Eye (tissue), 1 donor: Measurements from ENCODE around the gene EFCAB6.
"Not testable (repeated sequence)": the region's sequence is repeated elsewhere in the genome, so short reads cannot be mapped to it uniquely, and the experiment has no call there.

Experiments
- DNase-seq: peaks from one replicate; pipeline ENCODE4 v3.0.0-alpha.2; 2015

Gene EFCAB6

DNA sequence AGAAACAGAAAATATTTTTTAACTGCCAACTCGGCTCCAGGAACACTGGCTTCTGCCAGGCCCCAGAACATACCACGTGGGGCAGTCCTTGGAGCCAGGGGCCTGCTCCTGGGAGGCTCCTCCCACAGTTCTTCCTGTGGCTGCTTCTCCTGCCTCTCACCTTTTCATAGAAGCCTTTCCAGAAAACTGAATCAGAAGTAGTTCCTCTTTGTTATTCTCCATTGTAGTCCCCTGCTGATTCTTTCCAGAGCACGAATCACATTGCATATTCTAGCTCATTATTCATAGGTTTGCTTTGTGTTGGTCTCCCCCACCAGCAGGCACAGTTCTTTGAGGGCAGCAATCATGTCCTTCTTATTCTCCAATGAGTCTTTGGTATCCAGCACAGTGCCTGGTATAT is 106.0 kb downstream of the EFCAB6 start:
- DNase-seq, result no peak

DNA sequence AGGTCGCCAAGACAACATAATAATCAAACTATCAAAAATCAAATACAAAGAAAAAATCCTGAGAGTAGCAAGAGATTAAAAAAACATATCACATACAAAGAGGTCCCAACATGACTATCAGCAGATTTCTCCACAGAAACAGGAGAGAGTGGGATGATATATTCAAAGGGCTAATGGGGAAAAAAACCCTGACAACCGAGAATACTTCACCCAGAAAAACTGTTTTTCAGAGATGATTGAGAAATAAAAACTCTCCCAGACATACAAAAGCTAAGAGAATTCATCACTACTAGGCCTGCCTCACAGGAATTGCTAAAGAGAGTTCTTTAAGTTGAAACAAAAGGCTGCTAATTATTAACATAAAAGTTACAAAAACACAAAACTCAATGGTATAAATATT is 108.1 kb downstream of the EFCAB6 start:
- DNase-seq, result no peak

DNA sequence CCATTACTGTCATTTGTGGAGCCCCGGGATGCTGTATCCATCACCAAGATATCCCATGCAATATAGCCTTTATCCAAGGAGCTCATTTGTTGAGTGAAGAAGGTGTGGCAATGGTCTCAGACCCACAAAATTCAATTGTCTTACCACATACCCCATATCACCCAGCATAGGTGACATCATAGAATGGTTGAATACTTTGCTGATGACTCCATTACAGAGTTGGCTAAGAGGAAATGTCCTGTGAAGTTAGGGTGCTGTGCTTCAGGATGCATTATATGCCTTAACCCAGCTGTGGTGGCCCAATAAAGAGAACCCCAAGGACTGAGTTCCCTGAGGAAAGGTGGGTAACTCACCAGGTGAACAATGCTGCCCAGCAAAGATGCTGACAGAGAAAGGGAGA is 113.7 kb downstream of the EFCAB6 start:
- no peak for DNase-seq

DNA sequence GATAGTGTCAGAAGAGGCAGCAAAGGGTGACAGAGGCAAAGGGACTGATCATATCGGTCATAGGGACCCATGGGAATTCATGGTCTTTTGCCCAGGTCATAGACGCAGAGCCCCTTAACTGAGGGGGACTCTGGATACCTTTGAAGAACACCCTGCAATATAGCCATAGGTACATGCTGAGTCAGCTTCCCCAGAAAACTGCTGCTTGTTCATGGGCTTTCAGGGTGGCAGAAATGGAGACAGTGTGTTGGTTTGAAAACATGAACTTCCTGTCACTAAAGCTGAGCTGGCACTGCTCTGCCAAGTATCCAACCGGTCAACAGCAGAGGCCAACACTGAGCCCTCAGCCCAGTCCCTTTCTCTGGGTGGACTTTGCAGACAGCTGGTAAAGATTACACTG is 114.2 kb downstream of the EFCAB6 start:
- no peak for DNase-seq

DNA sequence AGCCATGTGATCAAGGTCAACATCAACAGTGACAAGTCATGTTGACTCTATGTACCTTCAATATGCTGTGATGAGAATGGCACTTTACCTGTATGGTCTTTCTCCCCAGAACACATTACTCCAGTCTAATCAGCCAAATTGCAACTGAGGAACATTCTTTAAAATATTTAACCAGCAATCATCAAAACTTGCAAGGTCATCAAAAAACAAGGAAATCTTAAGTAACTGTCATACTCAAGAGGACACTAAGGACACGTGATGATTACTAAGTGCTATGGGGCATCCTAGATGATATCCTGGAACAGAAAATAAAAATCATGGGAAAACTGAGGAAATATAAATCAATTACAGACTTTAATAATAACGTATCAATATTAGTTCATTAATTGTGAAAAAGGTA is 118.9 kb downstream of the EFCAB6 start:
- DNase-seq, result no peak

DNA sequence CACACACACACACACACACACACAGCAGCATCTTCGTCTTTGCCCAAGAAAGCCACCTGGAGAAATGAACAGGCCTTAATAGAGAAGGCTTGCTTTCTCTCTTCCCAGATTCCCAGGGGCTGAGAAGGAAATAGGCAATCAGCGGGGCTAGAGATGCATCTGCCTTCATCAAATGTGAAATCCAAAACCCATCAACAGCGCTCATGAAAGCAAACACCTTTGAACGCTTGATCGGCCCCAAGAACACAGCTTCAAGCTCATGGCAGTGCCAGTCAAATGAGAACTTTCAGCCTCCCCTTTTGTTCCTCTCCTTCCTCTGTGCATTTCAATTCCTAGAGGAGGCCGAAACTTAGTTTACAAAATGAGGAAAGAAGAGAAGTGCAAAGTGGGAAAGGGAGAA is 122.7 kb downstream of the EFCAB6 start:
- DNase-seq, result peak; percentile 4

DNA sequence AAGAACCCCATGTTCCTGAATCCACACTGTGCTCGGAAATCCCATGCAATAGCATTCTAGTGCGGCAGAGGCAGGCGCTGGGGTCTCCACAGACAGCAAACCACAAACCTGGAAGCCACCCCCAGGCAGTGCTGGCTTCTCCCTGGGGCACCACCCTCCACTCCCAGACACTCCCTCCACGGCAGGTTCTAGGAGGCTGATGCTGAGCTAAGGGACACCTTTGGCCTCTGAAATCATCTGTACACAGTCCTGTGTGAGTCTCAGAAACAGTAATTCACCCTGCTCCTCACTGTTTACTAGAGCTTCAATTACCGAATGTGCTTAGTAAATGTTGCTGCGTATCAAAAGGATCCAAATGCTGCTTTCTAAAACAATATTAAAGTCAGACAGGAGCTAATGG is 129.3 kb downstream of the EFCAB6 start:
- DNase-seq, result no peak

DNA sequence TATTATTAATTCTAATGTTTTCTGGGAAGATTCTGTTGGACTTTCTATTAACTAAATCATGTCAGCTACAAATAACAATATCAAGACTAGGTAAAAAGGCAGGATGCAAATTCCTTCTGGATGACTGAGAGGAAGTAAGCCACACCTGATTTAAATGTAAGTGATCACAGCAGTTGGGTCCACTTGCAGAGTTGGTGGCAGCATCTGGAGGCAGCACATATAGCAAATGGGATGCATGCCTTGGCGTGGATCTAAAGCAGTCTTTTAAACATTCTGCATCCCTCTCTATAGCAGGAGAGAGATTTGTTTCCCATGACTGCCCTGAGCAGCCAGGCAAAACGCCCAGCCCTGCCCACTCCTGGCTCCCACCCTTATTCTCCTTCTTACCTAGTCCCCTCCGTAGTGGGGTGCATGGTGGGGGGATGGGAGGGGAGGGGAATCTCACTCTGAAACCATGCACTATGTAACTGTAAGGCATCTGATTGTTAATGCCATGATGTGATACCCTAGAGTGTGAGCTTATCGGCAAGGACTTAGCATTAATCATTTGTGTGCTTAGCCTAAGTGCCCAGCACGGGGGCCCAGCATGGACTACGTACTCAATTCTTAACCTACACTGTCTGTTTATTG is 130.3 kb downstream of the EFCAB6 start:
- no peak for DNase-seq

DNA sequence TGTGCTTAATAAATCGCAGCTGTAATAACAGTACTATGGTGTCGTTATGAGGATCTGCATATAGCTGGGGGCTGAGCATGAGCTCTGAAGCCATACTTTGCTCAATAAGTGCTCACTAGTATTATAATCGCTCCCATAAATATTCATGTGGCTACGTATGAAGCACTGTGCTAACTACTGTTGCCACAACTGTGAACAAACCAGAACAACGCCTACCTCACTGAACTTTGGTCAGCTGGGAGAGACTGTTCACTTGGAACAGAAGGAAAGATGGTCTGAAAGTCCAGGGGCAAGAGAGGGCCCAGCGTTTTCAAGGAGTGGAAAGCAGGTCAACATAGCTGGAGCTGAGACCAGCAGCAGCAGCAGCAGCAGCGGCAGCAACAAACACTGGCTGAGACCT is 141.6 kb downstream of the EFCAB6 start:
- DNase-seq, result peak; percentile 12

DNA sequence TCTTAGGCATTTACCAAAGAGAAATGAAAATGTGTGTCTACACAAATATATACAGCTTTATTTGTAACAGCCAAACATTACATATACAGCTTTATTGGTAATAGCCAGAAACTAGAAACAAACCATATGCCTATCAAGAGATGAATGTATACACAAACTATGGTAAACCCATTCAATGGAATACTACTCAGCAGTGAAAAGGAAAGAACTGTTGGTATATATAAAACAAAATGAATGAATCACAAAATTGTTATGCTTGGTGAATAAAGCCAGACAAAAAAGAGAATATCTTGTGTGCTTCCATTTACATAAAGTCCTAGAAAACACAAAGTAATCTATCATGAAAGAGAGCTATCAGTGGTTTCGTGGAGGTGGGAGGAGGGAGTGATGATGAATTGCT is 142.9 kb downstream of the EFCAB6 start:
- DNase-seq, result no peak

DNA sequence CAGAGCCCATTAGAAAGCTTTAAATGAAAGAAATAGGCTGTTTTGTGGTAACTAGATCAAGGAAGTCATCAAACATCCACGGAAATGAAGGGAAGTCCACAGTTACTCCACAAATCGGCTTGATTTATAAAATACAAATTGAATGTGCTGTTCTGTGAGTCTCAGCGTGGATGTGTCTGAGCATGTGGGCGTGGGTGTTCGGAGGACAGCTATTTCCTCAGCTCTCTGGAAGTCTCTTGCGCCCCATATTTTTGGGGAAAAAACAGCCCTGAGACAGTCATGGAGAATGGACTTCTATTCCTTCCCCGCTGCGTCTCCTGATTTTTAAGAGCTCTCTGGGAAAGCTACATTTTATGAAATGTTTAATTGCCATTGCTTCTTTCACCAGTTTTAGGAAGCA is 144.4 kb downstream of the EFCAB6 start:
- no peak for DNase-seq

DNA sequence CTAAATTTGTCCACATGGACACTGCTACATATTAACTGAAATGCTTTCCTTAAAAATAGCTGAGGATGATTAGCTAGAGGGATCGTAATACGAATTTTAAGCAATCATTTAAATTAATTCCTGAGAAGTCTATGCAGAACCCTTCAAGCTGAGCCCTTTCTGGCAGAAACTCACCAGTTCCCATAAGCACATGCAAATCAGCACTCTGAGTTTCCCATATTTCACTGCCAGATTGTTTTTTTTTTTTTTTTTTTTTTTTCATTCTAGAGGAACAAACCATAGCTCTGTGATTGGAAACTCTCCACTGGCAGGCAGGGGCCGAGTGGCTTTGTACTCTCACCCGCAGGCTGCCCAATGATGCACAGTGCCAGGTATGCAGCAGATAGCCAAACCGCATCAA is 145.6 kb downstream of the EFCAB6 start:
- DNase-seq, result peak; percentile 20

DNA sequence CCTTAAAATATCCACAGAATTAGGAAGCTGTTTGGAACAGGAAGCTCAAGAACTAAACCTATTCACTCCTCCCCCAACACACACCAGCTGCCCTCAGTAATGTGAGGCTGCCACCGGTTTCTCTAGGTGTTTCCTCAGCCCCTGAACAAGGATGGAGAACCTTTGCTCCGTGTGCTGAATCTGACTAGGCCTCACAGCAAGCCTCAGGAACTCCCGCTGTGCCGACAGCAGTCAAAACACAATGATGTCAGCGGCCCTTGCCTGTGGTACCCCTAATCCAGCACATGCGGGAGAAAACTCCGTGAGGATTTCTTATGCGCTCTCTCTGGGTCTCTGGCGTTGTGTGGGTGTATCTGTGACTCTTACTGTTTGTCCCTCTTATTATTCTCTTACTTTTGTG is 153.3 kb downstream of the EFCAB6 start:
- DNase-seq, result peak; percentile 55

DNA sequence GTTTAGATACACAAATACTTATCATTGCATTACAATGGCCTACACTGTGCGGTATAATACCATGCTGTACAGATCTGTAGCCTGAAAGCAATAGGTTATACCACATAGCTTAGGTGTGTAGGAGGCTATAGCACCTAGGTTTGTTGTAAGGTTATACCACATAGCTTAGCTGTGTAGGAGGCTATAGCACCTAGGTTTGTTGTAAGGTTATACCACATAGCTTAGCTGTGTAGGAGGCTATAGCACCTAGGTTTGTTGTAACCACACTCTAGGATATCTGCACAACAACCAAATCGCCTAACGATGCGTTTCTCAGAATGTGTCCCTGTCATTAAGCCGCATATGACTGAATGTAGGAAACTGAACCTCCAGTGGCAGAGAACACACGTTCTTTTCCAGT is 155.5 kb downstream of the EFCAB6 start:
- not testable (repeated sequence) for DNase-seq

DNA sequence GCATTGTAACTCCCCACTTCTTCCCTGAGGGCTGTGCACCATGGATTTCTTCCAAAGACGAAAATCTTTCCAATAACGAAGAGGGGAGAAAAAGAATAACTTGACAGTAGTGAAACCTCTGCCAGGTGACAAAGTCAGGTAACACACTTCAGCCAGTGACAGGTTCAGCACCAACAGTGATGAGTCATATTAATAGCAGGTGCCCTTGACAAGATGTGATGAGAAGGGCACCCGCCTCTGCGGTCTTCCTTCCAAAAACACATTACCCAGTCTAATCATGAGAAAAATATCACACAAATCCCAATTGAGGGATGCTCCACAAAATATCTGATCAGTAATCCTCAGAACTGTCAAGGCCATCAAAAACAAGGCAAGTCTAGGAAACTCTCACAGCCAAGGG is 157.8 kb downstream of the EFCAB6 start:
- DNase-seq, result no peak

DNA sequence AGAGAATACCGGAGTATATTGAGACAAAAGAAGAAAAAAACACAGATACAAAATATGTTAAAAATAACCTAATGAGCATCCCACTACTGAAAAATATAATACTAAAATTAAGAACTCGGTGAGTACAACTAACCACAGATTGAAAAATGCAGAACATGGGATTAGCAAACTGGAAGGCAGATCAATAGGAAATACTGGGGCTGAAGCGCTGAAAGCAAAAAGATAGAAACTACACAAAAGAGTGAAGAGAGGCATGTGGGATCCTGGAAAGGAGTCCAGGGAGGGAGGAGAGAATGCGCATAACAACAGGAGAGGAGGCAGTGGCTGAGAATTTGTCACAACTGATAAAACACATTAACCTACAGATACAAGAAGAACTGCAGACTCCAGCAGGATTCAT is 159.3 kb downstream of the EFCAB6 start:
- no peak for DNase-seq

DNA sequence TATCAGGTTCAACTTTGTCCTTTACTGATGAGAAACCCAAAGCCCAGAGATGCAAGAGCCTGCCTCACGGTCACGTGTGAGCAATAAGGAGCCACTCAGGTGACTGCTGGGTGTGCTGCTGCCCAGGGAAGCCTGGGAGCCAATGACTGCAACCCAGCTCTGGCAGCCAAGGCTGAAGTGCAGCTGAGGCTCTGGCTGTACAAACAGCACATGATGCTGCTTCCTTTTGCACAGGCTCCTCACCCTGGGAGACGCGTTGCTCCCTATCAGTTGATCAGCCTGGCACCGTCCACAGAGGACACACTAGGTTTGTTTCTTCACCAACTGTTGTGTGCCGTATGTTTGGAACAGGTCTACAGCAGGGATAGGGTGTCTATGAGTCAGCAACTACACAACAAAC is 168.7 kb downstream of the EFCAB6 start:
- no peak for DNase-seq

DNA sequence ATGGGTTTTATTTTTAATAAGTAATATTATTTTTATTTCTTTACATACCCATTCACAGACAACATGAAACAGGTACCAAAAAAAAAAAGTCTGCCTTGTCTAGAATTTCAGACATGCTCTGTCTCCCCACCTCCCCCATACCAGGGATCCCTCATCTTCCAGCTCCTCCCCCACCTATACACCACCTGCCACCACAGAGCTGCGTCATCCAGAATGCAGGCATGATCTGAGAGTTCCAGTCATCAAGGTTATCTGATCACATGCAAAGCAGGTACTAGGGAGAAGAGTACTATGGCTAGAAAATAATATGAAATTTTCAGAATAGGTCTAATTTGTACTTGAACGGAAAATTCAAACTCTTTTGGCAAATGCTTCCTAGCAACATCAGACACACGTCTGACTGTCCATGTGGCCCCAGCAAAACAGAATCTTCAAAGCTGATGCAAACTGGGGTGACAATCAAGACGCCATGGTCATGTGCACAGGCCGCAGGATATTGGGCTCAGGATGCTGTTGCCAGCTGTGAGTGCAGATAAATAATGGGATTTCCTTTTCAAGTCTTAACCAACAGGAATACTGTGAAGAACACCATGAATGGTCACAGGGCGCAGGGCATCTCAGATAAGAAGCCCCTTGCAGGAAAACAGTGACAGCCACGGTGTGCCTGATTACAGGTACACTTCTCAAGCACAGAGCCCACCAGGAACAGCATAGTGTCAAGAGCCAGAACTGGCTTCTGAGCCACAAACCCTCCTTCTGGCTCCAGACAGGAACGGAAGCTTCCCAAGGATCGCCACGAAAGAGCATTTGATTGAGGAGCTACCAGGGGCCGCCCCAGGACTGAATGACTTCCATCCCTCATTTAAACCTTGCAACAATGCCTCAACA is 169.5 kb downstream of the EFCAB6 start:
- DNase-seq, result no peak

DNA sequence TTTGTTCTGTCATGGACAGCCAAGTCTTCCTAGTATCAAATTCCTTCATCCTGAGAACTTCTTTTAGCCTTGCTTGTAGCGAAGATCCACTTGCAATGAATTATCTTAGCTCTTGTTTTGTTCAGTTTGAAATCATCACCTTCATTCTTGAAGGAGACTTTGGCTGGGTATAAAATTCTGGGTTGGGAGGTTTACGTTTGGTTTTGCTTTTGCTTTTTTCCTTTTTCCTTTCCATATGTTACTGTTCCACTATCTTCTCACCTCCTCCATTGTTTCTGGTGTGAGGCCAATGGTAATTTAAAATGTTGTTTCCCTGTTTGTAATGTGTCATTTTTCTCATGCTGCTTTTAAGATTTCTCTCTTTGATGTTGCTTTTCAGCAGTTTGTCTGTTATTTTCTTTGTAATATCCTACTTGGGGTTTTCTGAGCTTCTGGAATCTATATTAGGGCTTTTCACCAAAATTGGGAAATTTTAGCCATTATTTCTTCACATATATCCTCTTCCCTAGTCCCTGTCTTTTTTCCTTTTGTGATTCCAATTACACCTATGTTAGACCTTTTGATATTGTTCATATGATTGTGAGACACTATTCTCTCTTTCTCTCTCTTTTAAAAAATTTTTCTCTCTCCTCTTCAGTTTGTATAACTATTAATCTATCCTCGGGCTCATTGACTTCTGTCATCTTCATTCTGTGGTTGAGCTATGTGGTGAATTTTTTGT is 172.7 kb downstream of the EFCAB6 start:
- DNase-seq, result no peak

DNA sequence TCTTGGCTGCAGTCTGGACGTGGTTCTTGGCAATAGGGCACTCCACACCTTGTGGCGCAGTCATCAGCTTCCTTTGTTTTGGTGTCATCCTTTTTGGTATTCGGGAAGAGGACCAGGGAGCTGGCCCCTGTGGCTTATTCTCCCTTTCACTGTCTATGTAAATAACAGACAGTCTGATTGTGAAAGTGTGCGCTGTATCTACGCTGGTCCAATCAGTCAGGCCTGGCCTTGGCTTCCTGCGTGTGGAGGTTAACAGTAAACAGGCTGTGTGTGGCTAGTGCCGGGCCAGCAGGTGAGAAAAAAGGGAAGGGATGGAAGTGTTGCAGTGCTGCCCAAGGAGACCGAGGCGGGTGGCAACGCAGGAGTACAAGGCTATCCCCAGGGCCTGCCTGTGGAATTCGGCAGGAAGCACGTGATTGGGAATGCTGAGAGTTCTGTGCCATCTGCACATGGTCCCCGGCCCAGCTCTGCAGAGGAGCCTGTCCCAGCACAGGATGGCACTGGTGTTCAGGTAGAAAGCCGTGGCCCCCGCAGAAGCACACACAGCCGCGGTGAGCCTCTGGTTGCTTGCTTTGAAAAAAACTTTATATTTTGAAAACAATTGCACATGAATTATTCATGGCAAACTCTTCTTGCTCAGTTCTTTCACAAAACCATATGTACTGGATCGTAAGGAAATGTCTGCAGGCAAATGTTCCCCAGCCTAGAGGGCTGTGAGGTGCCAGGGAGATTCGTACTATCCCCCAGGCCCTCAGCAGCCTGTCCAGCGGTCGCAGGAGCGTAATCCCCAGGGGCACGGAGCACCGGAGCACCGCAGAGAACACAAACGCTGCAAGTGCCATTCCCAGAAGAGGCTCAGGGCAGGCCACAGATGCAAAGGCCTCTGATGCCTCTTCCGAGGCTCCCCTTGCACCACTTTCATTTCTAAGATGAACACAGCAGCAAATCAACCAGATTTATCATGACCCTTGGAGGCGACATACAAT is 174.5 kb downstream of the EFCAB6 start:
- no peak for DNase-seq

DNA sequence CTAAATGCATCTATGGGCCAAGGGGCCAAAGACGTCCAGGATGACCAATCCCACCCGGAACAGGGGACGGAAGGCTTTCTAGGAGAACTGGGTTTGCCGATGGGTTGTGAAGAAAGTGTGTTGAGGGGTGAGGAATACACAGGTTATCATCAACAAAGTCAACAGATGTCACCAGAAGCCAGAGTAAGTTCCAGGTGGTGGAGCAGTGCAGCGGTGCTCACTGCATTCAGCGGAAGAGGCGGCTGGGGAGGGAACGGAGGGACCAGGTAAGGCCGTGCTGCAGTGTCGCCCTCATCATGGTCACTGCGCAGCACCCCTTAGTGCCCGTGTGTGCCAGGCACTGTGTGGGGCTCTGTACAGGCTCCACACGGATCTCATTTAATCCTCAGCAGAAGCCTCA is 176.0 kb downstream of the EFCAB6 start:
- no peak for DNase-seq

DNA sequence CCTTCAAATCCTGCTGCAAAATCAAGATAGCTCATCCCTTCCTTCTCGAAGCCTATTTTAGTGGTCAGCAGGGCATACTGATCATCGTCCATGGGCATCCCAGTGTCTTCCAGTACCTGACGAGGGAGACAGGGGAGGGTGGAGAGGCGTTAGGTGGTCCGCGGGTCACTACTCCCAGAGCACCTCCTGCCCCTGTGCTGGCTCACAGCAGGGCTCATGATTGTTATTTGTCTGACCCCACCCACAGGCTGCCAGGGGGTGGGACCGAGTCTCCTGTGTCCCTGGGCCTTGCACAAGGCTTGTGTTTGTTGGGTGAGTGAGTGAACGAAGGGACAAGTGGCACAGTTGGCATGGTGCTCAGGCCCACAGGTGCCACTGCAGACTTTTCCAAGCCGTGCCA is 177.0 kb downstream of the EFCAB6 start:
- no peak for DNase-seq

DNA sequence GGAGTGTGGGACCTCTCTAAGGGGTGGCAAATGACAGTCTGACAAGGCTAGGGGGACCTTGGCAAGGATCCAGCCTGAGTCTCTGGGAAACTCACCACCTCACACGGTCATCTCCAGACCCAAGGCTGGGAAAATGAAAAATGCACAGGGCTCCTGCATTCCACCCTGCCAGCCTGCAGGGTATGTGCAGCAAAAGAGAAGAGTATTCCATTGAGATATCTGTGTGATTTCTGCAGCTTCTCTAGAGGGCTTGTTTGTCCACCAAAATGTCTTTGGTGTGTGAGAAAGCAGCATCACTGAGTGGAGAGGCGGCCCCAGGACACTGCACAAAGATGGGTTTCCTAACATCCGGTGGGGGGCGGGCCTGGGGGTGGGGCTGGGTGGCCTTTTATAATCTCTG is 177.8 kb downstream of the EFCAB6 start:
- DNase-seq, result no peak
